ENCODE data around the gene LONP2. TPM values are rescaled to one million over a fixed set of nuclear protein-coding genes. Genes with fewer than 3 reads are reported as not detected.
A peak's percentile ranks its signal among the peaks of the same experiment; 100 is the strongest.

The LONP2 gene
- polyA plus RNA-seq, 1 experiment = 34.1 TPM

GRCh38 chr16:48361540-48362144 lies 117.5 kb downstream of the LONP2 start:
- TF ChIP-seq CTCF (IDR thresholded peaks at IDR 0.05; ENCODE audit: insufficient read depth, low read depth, low read length) = no peak
- Histone ChIP-seq H3K4me3 (ENCODE audit: low read depth, low read length) (no peak overlapping the region), H3K36me3 (ENCODE audit: control insufficient read depth, insufficient read depth, low read length) (peaks cover 5% of the 10 kb centered on the region; the same call in 1 of the 2 replicates), H3K27me3 (ENCODE audit: control insufficient read depth, insufficient read depth, low read length) (no peaks in the 10 kb centered on the region)
- CTCF ChIA-PET = interaction anchor here (0.7 to 1.7 kb wide), 4 partner anchors 8 to 261 kb away, joined by 3 to 6 read pairs (median 3); no protein-coding TSS in a partner anchor
- DNase-seq (ENCODE audit: low read depth) = no peak
- POLR2A ChIA-PET = no interaction called here

DNA sequence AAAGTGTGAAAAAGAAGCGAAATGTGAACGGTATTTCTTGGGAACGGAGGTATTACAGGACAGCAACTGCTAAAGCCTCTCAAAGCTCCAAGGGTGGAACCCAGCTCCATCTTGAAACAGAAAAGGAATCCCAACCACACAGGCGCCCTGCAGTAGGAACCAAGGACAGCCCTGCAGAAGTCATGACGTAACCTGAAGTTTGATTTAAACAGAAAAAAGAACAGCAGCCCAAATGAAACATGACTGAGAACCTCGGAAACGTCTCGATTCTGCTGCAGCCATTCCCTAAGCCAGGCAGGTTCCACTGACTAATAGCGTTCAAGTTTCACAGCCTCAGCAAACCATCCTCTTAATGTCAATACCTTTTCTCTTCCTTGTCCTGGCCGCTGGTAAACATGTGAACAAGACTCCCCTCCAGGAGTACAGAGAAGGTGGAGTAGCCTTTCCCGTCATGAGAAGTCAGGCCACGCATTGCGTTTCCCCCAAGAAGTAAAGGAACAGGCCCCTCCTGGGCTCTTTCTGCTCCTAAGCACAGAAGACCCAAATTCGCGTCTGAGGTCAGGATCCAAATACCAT lies 121.0 kb downstream of the LONP2 start:
- no peak for TF ChIP-seq CTCF (IDR thresholded peaks at IDR 0.05; ENCODE audit: insufficient read depth, low read depth, low read length)
- POLR2A ChIA-PET = no interaction called here
- Histone ChIP-seq H3K4me3 (ENCODE audit: low read depth, low read length) (peak overlapping the region; percentile 61), H3K36me3 (ENCODE audit: control insufficient read depth, insufficient read depth, low read length) (peaks cover 5% of the 10 kb centered on the region; the same call in 1 of the 2 replicates), H3K27me3 (ENCODE audit: control insufficient read depth, insufficient read depth, low read length) (no peaks in the 10 kb centered on the region)
- CTCF ChIA-PET = interaction anchor here (1.0 to 3.4 kb wide), 4 partner anchors 10 to 265 kb away, joined by 3 to 19 read pairs (median 4); no protein-coding TSS in a partner anchor
- DNase-seq (ENCODE audit: low read depth) = no peak

DNA sequence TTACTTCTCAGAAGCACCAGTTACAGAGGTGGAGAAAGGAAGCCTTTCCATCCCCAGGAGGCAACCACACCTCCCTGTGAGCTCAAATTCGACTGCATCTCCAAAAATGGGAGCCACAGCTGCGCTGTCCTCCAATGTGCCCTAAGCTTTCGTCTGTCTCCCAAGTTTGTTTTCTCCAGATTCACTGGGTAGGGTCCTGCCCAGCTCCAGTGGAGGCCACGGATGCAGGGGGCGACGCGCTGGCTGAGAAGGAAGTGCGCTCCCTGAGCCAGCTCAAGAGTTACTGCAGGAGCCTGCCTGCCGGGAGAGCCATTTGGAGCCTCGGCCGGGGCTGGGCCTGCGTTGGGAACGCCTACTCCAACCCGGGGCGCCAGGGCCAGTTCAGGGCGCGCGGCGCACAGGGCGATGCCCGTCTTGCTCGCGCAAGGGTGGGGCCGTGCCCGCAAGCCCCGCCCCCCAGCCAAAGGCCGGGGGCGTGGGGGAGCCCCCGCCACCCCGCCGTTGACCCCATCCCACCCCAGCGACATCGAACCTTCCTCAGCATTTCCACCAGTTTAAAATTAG lies 121.6 kb downstream of the LONP2 start:
- CTCF ChIA-PET = interaction anchor here (0.6 to 3.4 kb wide), 6 partner anchors 9 to 265 kb away, joined by 3 to 19 read pairs (median 4); no protein-coding TSS in a partner anchor
- Histone ChIP-seq H3K27me3 (ENCODE audit: control insufficient read depth, insufficient read depth, low read length) (no peaks in the 10 kb centered on the region), H3K36me3 (ENCODE audit: control insufficient read depth, insufficient read depth, low read length) (peaks cover 5% of the 10 kb centered on the region; the same call in 1 of the 2 replicates), H3K4me3 (ENCODE audit: low read depth, low read length) (peak overlapping the region; percentile 61)
- POLR2A ChIA-PET = interaction anchor here (0.6 to 0.7 kb wide), 2 partner anchors 20 to 180 kb away, joined by 3 to 5 read pairs; no protein-coding TSS in a partner anchor
- peak; percentile 50 for DNase-seq (ENCODE audit: low read depth)
- peak; percentile 11; the same call in 1 of the 2 replicates for TF ChIP-seq CTCF (IDR thresholded peaks at IDR 0.05; ENCODE audit: insufficient read depth, low read depth, low read length)

DNA sequence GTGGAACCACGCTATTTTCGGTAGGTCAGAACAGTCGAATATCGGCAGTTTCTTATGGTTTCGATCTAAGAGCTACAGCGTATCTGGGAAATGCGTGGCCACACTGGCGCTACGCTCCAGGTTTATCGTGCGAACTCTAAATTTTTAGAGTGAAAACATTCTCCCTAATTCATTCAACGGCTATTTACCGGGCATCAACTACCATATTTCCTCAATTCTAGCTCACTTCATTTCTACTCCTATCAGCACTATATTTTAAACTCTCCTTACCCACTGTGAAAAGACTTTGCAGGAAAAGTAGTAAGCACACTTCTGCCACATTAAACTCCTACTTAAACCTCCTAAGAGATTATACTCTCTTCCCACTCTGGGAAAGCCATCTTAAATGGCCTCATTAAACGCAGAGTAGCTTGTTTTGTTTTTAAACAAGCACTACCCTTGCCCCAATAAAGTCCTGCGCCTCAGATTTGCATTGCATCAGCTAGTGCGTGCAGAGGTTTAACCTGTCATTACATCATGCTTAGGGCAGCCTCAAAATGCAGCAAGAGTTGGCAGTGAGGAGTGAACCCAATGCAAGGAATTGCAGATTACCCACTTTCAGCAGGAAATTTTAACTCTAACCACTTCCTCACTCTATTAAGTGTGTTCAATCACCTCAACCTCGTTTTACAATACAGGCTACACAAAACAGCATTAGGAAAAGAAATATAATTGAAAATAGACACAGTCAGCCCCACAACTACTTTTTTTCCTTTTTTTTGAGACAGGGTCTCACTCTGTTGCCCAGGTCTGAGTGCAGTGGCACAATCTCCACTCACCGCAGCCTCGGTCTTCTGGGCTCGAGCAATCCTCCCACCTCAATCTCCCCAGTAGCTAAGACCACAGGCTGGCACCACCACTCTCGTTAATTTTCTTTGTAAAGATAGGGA lies 122.3 kb downstream of the LONP2 start:
- Histone ChIP-seq H3K27me3 (ENCODE audit: control insufficient read depth, insufficient read depth, low read length) (no peaks in the 10 kb centered on the region), H3K36me3 (ENCODE audit: control insufficient read depth, insufficient read depth, low read length) (peaks cover 4% of the 10 kb centered on the region; the same call in 1 of the 2 replicates), H3K4me3 (ENCODE audit: low read depth, low read length) (peak overlapping the region; percentile 61)
- DNase-seq (ENCODE audit: low read depth) = peak; percentile 85
- TF ChIP-seq CTCF (IDR thresholded peaks at IDR 0.05; ENCODE audit: insufficient read depth, low read depth, low read length) = no peak
- POLR2A ChIA-PET = interaction anchor here (0.6 to 0.7 kb wide), 3 partner anchors 20 to 1932 kb away, joined by 3 to 5 read pairs (median 3); no protein-coding TSS in a partner anchor
- CTCF ChIA-PET = interaction anchor here (0.6 to 3.4 kb wide), 7 partner anchors 10 to 264 kb away, joined by 3 to 19 read pairs (median 3); no protein-coding TSS in a partner anchor
